ENCODE data around the gene GUCY1A1. TPM values are rescaled to one million over a fixed set of nuclear protein-coding genes. Genes with fewer than 3 reads are reported as not detected.

Gene GUCY1A1
- total RNA-seq, 1 experiment from 2014 or later, result 23.6 TPM

- peaks cover 25% of the 10 kb centered on the region for H3K36me3 Mint-ChIP-seq (ENCODE audit: insufficient read depth, unreplicated experiment)
- peaks cover 3% of the 10 kb centered on the region for H3K9me3 Mint-ChIP-seq (ENCODE audit: low read depth, unreplicated experiment)
- BruUV-seq (replicated peaks), result no TSS peak
- H3K27me3 Mint-ChIP-seq (ENCODE audit: unreplicated experiment), result no peaks in the 10 kb centered on the region
- peak; percentile 73 for DNase-seq
- intact Hi-C loops (cut with micrococcal nuclease; ENCODE audit: unreplicated experiment), result no loop called here
- TF ChIP-seq CTCF (IDR thresholded peaks at IDR 0.05; ENCODE audit: unreplicated experiment), result no peak
- CTCF ChIA-PET, result no interaction called here
- H3K4me1 Mint-ChIP-seq (ENCODE audit: low read depth, unreplicated experiment), result peaks cover 52% of the 10 kb centered on the region
- H3K4me3 Mint-ChIP-seq (ENCODE audit: low read depth, unreplicated experiment), result peak overlapping the region; percentile 47
- peak overlapping the region; percentile 85 for H3K27ac Mint-ChIP-seq (ENCODE audit: unreplicated experiment)
Measured at GRCh38 chr4:155722816-155723499, 56.3 kb downstream of the GUCY1A1 start.

GRCh38 chr4:155724731-155725130 is 58.1 kb downstream of the GUCY1A1 start:
- CTCF ChIA-PET, result no interaction called here
- Mint-ChIP-seq H3K36me3 (ENCODE audit: insufficient read depth, unreplicated experiment) (peaks cover 25% of the 10 kb centered on the region), H3K4me3 (ENCODE audit: low read depth, unreplicated experiment) (no peak overlapping the region), H3K9me3 (ENCODE audit: low read depth, unreplicated experiment) (peaks cover 3% of the 10 kb centered on the region), H3K4me1 (ENCODE audit: low read depth, unreplicated experiment) (peaks cover 41% of the 10 kb centered on the region), H3K27me3 (ENCODE audit: unreplicated experiment) (no peaks in the 10 kb centered on the region), H3K27ac (ENCODE audit: unreplicated experiment) (peak overlapping the region; percentile 85)
- no TSS peak for BruUV-seq (replicated peaks)
- no peak for TF ChIP-seq CTCF (IDR thresholded peaks at IDR 0.05; ENCODE audit: unreplicated experiment)
- DNase-seq, result no peak
- intact Hi-C loops (cut with micrococcal nuclease; ENCODE audit: unreplicated experiment), result no loop called here

- intact Hi-C loops (cut with micrococcal nuclease; ENCODE audit: unreplicated experiment), result no loop called here
- Mint-ChIP-seq H3K27me3 (ENCODE audit: unreplicated experiment) (no peaks in the 10 kb centered on the region), H3K36me3 (ENCODE audit: insufficient read depth, unreplicated experiment) (no peaks in the 10 kb centered on the region), H3K4me1 (ENCODE audit: low read depth, unreplicated experiment) (no peaks in the 10 kb centered on the region), H3K9me3 (ENCODE audit: low read depth, unreplicated experiment) (no peaks in the 10 kb centered on the region), H3K4me3 (ENCODE audit: low read depth, unreplicated experiment) (no peak overlapping the region), H3K27ac (ENCODE audit: unreplicated experiment) (no peak overlapping the region)
- no TSS peak for BruUV-seq (replicated peaks)
- no peak for TF ChIP-seq CTCF (IDR thresholded peaks at IDR 0.05; ENCODE audit: unreplicated experiment)
- DNase-seq, result no peak
- CTCF ChIA-PET, result interaction anchor here (0.7 kb wide), 1 partner anchor 15 kb away, joined by 3 read pairs; no protein-coding TSS in a partner anchor
Measured at GRCh38 chr4:155734065-155734464, 67.4 kb downstream of the GUCY1A1 start.

- intact Hi-C loops (cut with micrococcal nuclease; ENCODE audit: unreplicated experiment), result no loop called here
- no peaks in the 10 kb centered on the region for H3K9me3 Mint-ChIP-seq (ENCODE audit: low read depth, unreplicated experiment)
- no TSS peak for BruUV-seq (replicated peaks)
- TF ChIP-seq CTCF (IDR thresholded peaks at IDR 0.05; ENCODE audit: unreplicated experiment), result no peak
- H3K4me1 Mint-ChIP-seq (ENCODE audit: low read depth, unreplicated experiment), result no peaks in the 10 kb centered on the region
- DNase-seq, result no peak
- no peaks in the 10 kb centered on the region for H3K36me3 Mint-ChIP-seq (ENCODE audit: insufficient read depth, unreplicated experiment)
- CTCF ChIA-PET, result no interaction called here
- no peak overlapping the region for H3K27ac Mint-ChIP-seq (ENCODE audit: unreplicated experiment)
- no peak overlapping the region for H3K4me3 Mint-ChIP-seq (ENCODE audit: low read depth, unreplicated experiment)
- H3K27me3 Mint-ChIP-seq (ENCODE audit: unreplicated experiment), result no peaks in the 10 kb centered on the region
Measured at GRCh38 chr4:155734951-155735350, 68.3 kb downstream of the GUCY1A1 start.

Measured in Calu3 (cell line).